HepG2 (cell line): ENCODE data around the gene ANAPC2. TPM values are rescaled to one million over a fixed set of nuclear protein-coding genes. Genes with fewer than 3 reads are reported as not detected.

Source experiments
- ARNT2 ChIP-seq: sonication (generic); formaldehyde crosslinking; IDR thresholded peaks from 2 replicates; pipeline ENCODE4 v1.8.0; 2022; ENCODE audit warnings: mild to moderate bottlenecking, low read depth, missing genetic modification reagents, moderate library complexity
- CC2D1A ChIP-seq: sonication (generic); formaldehyde crosslinking; IDR thresholded peaks from 2 replicates; pipeline ENCODE4 v1.8.1; 2023; ENCODE audit warnings: mild to moderate bottlenecking, missing genetic modification reagents
- FOXM1 ChIP-seq: sonication (generic); formaldehyde crosslinking; IDR thresholded peaks from 2 replicates; pipeline ENCODE4 v1.5.0; 2020; ENCODE audit warnings: missing genetic modification reagents
- HMG20A ChIP-seq: IDR thresholded peaks from 2 replicates; pipeline ENCODE4 v1.6.1; 2016; ENCODE audit warnings: borderline replicate concordance
- KIAA2018 ChIP-seq: sonication (generic); formaldehyde crosslinking; IDR thresholded peaks from 2 replicates; pipeline ENCODE4 v1.5.0; 2020; ENCODE audit warnings: mild to moderate bottlenecking, missing genetic modification reagents, borderline replicate concordance
- MIER2 ChIP-seq: IDR thresholded peaks from 2 replicates; pipeline ENCODE4 v1.6.1; 2016; ENCODE audit warnings: missing biosample characterization, missing genetic modification reagents
- MXD4 ChIP-seq: IDR thresholded peaks from 2 replicates; pipeline ENCODE4 v1.6.1; 2016; ENCODE audit warnings: mild to moderate bottlenecking, missing biosample characterization, missing genetic modification reagents
- NR2C2 ChIP-seq: sonication (generic); formaldehyde crosslinking; IDR thresholded peaks from 2 replicates; pipeline ENCODE4 v1.4.0; 2020; ENCODE audit warnings: missing genetic modification reagents, mild to moderate bottlenecking, moderate library complexity, borderline replicate concordance
- SOX5 ChIP-seq: IDR thresholded peaks from 2 replicates; pipeline ENCODE4 v1.6.1; 2016; ENCODE audit warnings: borderline replicate concordance
- SP5 ChIP-seq: IDR thresholded peaks from 2 replicates; pipeline ENCODE4 v1.6.1; 2016; ENCODE audit warnings: low read depth, borderline replicate concordance
- TBX2 ChIP-seq: sonication (generic); formaldehyde crosslinking; IDR thresholded peaks from 2 replicates; pipeline ENCODE4 v1.5.0; 2020; ENCODE audit warnings: missing genetic modification reagents, mild to moderate bottlenecking, borderline replicate concordance
- TBX3 ChIP-seq: fragments of 450-650 bp; IDR thresholded peaks from 2 replicates; pipeline ENCODE4 v1.6.1; 2017; ENCODE audit warnings: antibody characterized with exemption, mild to moderate bottlenecking, inconsistent platforms, borderline replicate concordance
- TGIF2 ChIP-seq: IDR thresholded peaks from 2 replicates; pipeline ENCODE4 v1.6.1; 2016; ENCODE audit warnings: control low read depth, missing compliant biosample characterization
- TOPORS ChIP-seq: sonication (generic); formaldehyde crosslinking; IDR thresholded peaks from 2 replicates; pipeline ENCODE4 v1.8.0; 2023; ENCODE audit warnings: mild to moderate bottlenecking, missing genetic modification reagents
- USF2 ChIP-seq, 2 experiments: sonication (generic) in 1 of 2; formaldehyde crosslinking in 1 of 2; IDR thresholded peaks; 2 replicates each; pipeline versions ENCODE4 v1.5.1 to v1.6.1; 2011 to 2020; ENCODE audit warnings: borderline replicate concordance in 1 of 2, low read depth in 1 of 2, low read length in 1 of 2, mild to moderate bottlenecking in 1 of 2, missing genetic modification reagents in 1 of 2, moderate library complexity in 1 of 2
- ZFP1 ChIP-seq: IDR thresholded peaks from 2 replicates; pipeline ENCODE4 v1.6.1; 2016
- ZFP41 ChIP-seq: sonication (generic); formaldehyde crosslinking; IDR thresholded peaks from 2 replicates; pipeline ENCODE4 v1.4.0; 2020; ENCODE audit warnings: mild to moderate bottlenecking, missing genetic modification reagents, borderline replicate concordance
- ZNF282 ChIP-seq: fragments of 450-650 bp; IDR thresholded peaks from 2 replicates; pipeline ENCODE4 v1.6.1; 2018; ENCODE audit not compliant: partially characterized antibody
- ZNF441 ChIP-seq: sonication (generic); formaldehyde crosslinking; IDR thresholded peaks from 2 replicates; pipeline ENCODE4 v1.7.0; 2021; ENCODE audit warnings: missing genetic modification reagents, borderline replicate concordance
- ZNF563 ChIP-seq: sonication (generic); formaldehyde crosslinking; IDR thresholded peaks from 2 replicates; pipeline ENCODE4 v1.8.0; 2022; ENCODE audit warnings: mild to moderate bottlenecking, moderate library complexity, missing genetic modification reagents
- polyA plus RNA-seq, 8 experiments: library from polyadenylated mRNA; depleted of rRNA in 3 of 8; stranded (reverse) in 7 of 8; unstranded in 1 of 8; fragments of >200 nt; fragmentation: Illumina TruSeq in 4 of 8; extraction: Trizol in 4 of 8; gene quantifications; 2 replicates each; pipeline versions ENCODE4 v1.2.1 to v1.2.3, GENCODE V29; 2011 to 2016; ENCODE audit warnings: low read depth in 4 of 8, missing spikeins in 1 of 8, mixed read lengths in 1 of 8; ENCODE audit not compliant: insufficient read depth in 1 of 8
- total RNA-seq, 5 experiments: library from RNA; depleted of rRNA; stranded (reverse); fragments of >200 nt; fragmentation: Illumina TruSeq; extraction: Trizol; gene quantifications; 2 replicates each; pipeline ENCODE4 v1.2.3, GENCODE V29; 2016; ENCODE audit warnings: low read depth in 1 of 5

Gene ANAPC2
- total and polyA plus RNA-seq, 2 of the 13 experiments (the other 11 are each of a cell fraction or from before 2014, with no cell fraction given), result 12.3 to 15.4 TPM

- TF ChIP-seq TGIF2 (CRISPR knock-in tag) (peak; percentile 66; the same call in 1 of the 2 replicates), NR2C2 (CRISPR knock-in tag) (no peak), MIER2 (CRISPR knock-in tag) (peak; percentile 87), CC2D1A (CRISPR knock-in tag) (no peak), ZNF282 (no peak), ZFP1 (CRISPR knock-in tag) (no peak), TBX2 (no peak), TBX3 (no peak), SP5 (CRISPR knock-in tag) (no peak), HMG20A (CRISPR knock-in tag) (no peak), ZNF563 (CRISPR knock-in tag) (peak; percentile 91), FOXM1 (CRISPR knock-in tag) (peak; percentile 63; the same call in 1 of the 2 replicates), ZNF441 (CRISPR knock-in tag) (peak; percentile 80; the same call in 1 of the 2 replicates), ZFP41 (CRISPR knock-in tag) (no peak), ARNT2 (peak; percentile 84), SOX5 (CRISPR knock-in tag) (no peak), USF2 (IDR thresholded peaks at IDR 0.05; ENCODE audit: low read depth, low read length) (no peak), USF2 (CRISPR knock-in tag; IDR thresholded peaks at IDR 0.05; ENCODE audit: borderline replicate concordance) (no peak), TOPORS (CRISPR knock-in tag) (no peak), MXD4 (CRISPR knock-in tag) (peak; percentile 48; the same call in 1 of the 2 replicates), KIAA2018 (CRISPR knock-in tag) (no peak)
Measured at GRCh38 chr9:137138722-137139467, 49.5 kb downstream of the ANAPC2 start, which contains the start of gene GRIN1 (continued).
